HG03108 (cell line): ENCODE results near the gene REM2.
A peak's percentile ranks its signal among the peaks of the same experiment; 100 is the strongest.
"Not testable (repeated sequence)": the region's sequence is repeated elsewhere in the genome, so short reads cannot be mapped to it uniquely, and the experiment has no call there.

Experiments used
- ATAC-seq: cut with Tn5 transposase; IDR thresholded peaks from one replicate; pipeline ENCODE4 v1.9.1; 2021; ENCODE audit warnings: moderate library complexity; ENCODE audit not compliant: unreplicated experiment

The REM2 gene

DNA sequence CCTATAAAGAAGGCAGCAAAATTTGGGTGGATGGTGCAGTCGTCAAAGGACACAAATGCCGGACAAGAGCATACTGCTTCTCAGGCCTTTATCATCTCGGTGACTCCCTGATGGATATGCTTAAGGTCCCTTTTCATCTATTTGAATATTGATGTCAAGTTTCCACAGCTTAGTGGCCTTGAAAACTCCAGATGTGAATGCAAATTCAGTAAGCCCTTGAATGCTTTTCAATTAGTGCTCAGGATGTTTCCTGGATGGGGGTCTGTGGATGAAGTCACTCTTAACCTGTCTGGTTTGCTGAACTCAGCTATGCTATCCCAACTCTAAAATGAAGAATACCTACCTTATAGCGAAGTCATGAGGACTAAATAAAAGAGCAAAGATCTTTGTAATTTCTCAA is 10.7 kb downstream of the REM2 start:
- no peak for ATAC-seq

DNA sequence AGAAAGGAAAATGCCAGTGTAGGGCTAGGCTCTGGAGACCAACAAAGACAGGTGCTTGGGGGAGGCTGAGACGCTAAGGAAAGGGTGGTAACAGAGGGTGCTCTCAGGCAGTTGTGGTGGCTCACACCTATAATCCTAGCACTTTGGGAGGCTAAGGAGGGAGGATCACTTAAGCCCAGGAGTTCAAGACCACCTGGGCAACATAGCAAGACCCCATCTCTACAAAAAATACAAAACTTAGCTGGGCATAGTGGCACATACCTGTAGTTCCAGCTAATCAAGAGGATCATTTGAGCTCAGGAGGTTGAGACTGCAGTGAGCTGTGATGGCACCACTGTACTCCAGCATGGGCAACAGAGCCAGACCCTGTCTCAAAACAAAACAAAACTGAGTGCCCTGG is 12.4 kb downstream of the REM2 start:
- no peak for ATAC-seq

DNA sequence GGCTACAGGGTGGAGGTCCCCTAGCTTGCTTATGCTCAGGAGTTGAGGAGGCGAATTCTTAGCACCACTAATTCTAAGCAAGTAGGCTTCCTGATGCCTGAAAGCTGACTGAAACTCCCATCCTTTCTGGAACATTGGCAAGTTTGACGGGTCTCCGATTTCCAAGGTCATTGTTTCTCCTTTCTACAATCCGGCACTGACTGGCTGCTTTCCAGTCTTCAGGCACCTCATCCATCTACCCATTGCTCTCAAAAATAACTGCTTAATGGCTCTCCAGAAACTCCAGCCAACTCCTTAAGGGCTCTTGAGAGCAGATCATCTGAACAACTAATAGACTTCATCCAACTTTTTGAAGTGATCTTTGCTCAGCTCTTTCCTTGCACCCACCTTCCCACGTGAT is 13.3 kb downstream of the REM2 start:
- no peak for ATAC-seq

DNA sequence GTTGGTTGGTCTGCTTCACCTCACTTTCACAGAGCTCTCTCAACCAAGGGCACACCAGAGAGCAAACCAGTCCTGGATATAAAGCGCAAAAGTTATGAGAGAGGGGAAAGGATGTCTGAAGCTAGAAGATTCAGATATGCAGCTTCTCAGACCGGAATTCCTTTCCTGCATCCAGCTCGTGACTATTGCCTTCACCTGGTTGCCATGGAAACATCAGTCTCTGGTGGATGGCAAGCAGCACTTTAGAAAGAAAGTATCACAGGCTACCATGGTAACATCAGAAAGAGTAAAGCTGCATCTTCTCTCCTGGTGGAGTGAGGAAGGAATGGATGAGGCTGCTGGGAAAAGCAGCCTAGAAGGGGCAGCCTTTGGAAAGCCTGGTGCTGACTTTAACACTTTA is 13.7 kb downstream of the REM2 start:
- no peak for ATAC-seq

DNA sequence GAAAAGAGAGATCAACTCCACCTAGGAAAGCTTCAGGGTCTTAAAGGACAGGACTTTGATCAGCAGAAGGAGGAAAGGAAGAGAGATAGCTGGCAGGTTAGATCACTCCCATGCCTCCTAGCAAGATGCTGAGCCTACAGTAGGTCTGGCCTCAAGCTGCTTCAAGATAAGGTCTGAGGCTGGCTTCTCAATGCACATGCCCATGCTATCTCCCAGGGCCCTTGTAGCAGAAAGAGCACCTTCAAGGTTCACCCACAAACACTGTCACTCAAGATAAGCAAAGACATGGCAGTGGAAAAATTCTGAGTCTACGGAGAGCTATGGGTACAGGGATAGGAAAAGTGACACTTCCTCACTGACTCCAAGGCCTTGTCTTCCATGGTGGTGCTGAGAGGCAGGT is 14.3 kb downstream of the REM2 start:
- ATAC-seq, result no peak

DNA sequence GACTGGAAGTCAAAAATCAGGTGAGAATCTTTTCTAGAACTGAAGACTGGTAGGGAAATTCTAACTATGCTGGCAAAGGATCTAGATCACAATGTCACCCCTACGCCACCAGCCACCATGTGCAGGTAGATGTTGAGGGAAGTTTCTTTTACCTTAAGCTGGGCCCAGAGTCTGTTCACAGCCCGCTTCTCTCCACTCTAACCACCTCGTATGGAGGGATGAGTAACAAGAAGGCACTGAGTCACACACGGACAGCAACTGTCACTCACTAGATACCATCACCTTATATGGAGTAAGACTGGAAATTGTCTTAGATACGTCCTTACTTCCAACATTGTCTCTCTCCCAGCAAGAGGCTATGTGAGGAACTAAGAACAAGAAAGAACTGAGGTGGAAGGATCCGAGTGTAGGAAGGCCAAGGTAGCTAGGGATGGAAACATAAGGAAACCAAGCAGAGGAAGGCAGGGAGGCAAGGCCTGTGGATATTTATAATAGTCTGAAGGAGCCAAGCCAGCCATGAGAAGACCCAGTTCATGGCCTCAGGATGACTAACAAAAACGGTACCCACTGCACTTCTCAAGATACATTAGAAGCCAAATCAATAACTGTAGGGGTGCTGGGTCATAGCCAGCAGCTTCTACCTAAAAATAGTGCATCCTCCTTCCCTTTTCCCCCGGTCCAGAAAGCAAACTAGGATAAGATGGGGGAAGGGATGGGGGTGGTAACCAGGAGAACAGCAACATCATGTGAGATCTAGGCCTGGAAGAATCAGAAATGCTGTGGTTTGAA is 15.5 kb downstream of the REM2 start:
- ATAC-seq, result no peak

DNA sequence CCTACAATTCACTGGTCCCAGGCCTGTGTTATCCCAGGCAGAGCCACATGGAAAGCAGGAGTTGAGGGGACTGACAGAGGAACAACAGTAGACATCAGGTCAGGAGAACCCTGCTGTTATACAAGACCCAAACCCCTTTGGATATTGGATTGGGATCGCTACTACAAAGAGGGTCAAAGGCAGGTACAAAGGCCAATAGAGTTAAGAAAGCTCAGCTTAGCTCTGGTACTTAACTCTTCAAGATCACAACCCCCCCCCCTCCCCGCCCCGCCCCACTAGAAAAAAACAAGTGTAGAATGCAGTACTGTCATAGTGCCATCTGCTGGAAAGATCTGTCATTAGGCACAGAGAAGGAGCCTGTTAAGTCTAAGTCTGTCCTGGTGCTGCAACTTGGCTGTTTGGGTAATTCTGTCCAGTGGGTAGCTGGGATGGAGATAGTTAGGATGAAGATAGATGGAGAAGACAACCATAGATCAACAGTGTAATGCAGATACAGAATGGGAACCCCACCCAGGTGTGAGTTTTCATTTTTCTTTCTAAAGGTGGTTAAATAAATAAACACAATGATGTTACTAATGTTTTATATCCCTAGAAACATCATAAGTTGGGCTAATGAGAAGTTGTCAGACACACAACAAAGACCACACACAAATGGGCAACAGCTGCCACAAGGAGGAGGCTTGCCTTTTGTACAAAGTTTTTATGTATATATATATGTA is 17.2 kb downstream of the REM2 start:
- no peak for ATAC-seq

DNA sequence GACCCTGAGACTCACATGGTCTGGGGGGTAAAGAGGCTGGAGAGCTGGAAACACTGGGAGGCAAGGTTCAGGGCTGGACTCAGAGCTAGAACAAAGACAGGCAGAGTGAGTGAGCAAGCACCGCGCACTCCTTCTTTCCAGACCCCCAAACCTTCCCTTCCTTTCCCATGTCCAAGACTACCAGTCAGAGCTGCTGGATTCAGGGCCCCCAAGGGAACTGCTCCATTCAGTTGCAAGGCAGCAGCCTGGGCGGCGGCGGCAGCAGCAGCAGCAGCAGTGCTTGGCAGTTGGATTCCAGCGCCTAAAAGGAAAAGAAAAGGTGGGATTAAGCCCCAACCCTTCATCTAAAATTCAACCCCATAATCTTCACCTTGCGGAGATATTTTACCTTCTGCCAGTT is 18.8 kb downstream of the REM2 start:
- no peak for ATAC-seq

DNA sequence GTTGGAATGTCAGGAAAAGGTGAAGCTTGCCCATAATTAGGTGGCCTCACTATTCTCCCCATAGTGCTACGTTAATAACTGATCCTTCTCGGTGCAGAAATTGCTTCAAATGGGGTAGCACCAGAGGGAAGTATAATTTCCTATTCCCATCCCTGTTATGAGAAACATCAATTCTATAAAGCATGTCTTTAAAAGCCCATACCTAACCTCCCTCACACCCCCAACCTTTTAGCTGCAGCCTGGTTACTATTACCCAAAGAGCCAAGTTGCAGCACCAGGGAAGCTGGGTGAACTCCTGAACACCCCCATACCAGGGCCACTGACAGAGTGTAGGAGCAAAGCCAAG is 20.7 kb downstream of the REM2 start:
- ATAC-seq, result no peak

DNA sequence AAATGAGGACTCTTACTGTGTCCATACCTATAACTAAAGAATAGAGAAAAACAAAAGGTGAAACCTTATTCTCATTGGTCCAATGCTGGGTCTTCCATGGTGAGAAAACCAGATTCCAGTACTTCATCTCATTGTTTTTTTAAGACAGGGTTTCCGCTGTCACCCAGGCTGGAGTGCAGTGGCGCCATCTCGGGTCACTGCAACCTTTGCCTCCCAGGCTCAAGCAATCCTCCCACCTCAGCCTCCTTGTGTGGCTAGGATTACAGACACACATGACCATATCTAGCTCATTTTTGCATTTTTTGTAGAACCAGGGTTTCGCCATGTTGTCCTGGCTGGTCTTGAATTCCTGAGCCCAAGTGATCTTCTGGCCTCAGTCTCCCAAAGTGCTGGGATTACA is 22.6 kb downstream of the REM2 start:
- ATAC-seq, result no peak

DNA sequence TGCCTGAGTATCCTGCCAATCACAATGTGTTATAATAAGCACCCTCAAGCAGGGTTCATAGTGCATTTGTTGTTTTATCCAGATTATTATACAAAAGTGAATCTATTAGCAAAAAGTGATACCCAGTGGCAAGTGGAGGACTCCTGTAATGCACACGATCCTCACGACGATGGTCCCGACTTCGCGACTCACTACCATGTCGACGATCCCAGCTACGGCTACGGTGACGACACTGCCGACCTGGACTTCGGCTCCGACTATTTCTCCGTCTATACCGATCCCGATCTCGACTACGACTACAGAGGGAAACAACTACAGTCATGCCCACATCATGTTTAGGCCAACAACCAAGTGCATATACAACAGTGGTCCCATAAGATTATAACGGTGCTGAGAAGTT is 23.1 kb downstream of the REM2 start:
- no peak for ATAC-seq

DNA sequence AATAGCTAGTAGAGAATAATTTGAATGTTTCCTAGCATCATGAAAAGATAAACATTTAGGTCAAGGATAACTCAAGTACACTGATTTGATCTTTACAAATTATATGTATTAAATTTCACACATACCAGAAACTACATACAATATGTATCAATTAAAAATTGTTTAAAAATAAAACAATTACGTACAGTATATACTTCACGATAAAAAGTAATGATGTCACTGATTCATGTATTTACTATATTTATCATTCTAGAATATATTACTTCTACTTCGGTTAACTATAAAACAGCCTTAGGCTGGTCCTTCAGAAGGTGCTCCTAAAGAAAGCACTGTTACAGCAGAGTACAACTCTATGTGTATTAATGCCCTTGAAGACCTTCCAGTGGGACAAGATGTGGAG is 24.4 kb downstream of the REM2 start:
- no peak for ATAC-seq

DNA sequence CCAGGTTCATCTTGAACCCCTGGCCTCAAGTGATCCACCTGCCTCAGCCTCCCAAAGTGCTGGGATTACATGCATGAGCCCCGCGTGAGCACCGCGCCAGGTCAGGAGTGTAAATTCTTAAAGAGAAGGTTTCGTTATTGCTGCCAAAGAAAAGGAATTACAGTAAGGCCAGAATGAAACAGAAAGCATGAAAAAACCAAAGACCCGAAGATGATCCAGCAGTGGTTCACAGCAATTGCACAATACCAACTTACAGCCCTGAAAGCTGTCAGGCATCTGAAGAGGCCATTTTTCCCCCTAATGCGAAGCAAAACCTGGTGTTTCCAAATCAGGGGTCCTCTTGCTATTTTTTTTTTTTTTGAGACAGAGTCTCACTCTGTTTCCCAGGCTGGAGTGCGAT is 25.6 kb downstream of the REM2 start:
- ATAC-seq, result no peak

DNA sequence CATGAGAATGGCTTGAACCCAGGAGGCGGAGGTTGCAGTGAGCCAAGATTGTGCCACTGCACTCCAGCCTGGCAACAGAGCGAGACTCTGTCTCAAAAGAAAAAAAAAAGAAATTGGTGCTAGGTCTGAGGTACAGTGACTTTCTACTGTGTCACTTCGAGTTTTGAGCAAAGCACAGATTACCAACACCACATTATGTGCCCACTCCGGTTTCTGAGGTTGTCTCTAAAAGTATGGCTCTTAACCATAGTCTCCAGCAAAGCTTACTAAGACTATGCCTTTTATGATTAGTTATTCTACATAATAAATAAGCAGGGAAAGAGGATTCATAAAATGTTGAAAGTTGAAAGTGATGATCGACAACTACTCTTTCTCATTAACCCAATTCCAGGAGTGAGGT is 27.9 kb downstream of the REM2 start:
- no peak for ATAC-seq

DNA sequence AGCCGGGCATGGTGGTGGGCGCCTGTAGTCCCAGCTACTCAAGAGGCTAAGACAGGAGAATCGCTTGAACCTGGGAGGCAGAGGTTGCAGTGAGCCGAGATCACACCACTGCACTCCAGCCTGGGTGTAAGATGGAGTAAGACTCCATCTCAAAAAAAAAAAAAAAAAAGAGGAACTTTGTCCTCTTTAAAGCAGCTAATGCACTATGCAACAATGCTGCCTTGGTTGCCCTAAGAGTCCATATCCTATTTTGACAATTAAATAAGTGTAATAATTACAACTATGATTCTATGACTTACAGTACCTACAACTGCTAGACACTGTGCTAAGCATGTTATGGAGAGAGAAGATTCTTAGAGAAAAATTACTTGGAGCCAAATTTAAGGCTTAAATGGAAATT is 31.8 kb downstream of the REM2 start:
- ATAC-seq, result not testable (repeated sequence)

DNA sequence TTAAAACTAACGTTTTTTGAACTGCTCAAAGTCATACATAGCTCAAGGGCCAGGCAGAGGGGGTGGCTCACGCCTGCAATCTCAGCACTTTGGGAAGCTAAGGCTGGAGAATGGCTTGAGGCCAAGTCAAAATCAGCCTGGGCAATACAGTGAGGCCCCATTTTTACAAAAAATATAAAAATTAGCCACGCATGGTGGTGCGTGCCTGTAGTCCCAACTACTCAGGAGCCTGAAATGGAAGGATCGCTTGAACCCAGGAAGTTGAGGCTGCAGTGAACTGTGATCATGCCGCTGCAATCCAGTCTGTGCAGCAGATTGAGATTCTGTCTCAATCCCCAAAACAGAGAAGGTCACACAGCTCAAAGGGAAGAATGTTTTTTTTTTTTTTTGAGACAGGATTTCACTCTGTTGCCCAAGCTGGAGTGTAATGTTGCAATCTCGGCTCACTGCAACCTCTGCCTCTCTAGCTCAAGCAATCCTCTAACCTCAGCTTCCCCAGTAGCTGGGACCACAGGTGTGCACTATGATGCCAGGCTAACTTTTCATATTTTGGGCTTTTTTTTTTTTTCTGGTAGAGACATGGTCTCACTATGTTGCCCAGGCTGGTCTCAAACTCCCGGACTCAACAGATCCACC is 33.0 kb downstream of the REM2 start:
- ATAC-seq, result no peak

DNA sequence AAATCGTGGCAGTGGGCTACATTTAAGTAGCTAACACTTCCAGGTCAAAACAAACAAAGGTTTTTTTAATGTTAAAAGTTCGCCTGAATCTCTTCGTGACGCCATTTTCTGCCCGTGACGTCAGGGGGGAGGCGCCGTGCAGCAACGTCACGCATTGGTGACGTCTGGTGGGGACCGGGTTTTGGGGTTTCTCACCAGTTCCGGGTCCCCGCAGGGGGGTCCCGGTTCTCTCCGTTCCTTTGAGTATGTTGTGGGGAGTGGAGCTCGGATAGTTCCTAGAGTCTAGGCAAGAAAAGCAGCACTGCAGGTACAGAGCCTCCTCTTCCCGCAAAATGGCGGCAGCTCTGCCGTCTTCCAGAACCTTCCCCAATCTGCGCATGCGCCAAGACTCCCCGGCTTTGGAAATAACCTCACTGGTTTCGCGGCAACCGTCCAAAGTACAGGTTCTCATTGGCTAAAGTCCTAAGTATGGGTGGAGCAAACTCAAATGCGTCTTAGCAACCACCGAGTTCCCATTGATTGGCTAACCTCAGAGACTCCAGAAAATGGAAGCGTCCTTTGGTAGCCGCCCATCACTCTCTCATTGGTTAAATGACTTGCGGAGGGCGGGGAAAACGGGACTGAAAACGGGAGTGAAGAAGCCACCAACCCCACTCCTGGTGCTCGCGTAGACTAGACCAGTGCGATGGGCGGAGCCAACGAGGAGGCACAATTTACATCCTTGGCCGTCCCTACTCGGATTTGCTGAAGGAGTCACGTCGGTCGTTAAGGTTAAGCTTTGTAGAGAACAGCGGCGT is 36.0 kb downstream of the REM2 start, which contains the start of gene RBM23:
Gene RBM23, minus strand, starts transcription at position 346 of the 797 bp plus-strand sequence.
- peak; percentile 94 for ATAC-seq

DNA sequence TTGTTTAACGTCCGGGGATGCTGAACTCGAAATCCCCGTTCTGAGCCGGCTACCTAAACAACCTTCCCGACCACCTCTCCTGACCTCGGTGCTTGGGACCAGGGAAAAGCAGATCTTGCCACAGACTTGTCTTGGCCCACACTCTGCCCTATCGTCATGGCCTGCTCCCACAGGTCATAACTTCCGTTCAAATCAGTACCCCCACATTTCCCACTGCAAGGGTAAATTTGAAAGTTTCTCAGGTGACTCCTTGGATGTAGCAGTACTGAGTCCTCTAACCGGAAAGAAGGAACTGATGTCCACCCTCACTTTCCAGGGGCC is 36.5 kb downstream of the REM2 start:
- no peak for ATAC-seq

DNA sequence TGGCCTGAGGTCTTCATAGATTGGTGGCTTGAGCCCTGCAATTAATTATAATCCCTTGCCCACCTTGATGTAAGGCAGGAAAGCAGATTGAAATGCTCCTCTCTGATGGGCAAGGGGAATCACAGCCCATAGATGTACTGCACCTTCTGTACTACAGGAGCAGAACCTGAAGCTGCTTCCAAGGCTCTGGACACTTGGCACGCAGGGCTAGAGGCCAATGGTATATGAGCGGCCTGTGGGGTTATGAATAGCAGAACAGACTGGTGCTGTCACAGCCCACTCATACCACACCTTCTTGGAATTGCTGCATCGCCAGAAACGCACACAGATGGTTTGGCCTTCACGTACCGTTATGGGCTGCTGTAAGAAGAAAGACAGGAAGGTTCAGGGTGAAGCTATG is 37.7 kb downstream of the REM2 start:
- no peak for ATAC-seq

DNA sequence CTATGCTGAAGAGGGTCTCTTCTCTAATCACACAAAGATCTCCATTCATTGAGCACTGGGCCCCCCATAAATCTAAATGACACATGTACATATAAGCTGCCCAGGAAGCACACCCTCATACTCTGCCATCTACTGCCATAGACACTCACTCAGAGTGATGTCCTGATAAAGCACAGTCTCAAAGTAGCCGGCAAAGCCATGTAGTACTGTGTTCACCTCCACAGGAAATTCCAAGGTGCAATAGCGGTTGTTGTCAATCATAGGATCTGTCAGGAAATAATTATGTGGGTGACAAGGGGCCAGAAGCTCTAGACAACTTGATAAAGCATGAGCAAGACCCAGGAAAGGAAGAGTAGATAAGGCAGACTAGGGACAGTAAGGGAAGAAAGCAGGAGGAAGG is 39.3 kb downstream of the REM2 start:
- no peak for ATAC-seq

DNA sequence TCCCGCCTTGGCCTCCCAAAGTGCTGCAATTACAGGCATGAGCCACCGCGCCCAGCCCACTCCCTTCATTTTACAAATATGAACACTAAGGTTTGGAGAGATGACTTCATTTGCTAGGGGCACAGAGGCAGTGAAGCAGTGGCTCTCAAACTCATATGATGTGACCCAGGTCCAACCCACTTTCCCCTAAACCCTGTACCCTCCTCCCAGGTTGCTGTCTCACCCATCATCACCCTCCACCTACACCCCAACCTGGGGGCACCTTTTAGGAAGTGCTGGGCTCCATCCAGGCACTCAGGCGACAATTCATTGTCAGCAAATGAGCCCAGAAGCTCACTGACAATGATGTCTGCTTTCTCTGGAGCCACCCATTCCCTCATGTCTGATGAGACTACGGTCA is 40.7 kb downstream of the REM2 start:
- no peak for ATAC-seq

DNA sequence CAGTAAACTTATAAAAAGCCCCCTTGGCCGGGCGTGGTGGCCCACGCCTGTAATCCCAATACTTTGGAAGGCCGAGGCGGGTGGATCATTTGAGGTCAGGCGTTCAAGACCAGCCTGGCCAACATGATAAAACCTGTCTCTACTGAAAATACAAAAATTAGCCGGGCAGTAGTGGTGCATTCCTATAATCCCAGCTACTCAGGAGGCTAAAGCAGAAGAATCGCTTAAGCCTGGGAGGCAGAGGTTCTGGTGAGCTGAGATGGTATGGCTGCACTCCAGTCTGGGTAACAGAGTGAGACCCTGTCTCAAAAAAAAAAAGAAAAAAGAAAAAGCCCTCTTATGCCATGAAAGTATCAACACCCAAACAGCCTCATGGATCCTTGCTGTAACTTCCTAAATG is 42.5 kb downstream of the REM2 start:
- no peak for ATAC-seq
